Measurements from ENCODE around the gene RUSF1.

RUSF1 gene

GRCh38 chr16:31456988-31457360 is 51.2 kb downstream of the RUSF1 start:
- POLR2A ChIA-PET = interaction anchor here (2.2 kb wide), 1 partner anchor 14 kb away, joined by 11 read pairs; the partner anchor contains the start of gene ZNF843
- DNase-seq (ENCODE audit: extremely low spot score) = no peak
- CTCF ChIA-PET = no interaction called here
- no peak for TF ChIP-seq SUZ12 (IDR thresholded peaks at IDR 0.05)
- no peak for TF ChIP-seq HDGF (IDR thresholded peaks at IDR 0.05; ENCODE audit: borderline replicate concordance)
- TF ChIP-seq ELF4 (IDR thresholded peaks at IDR 0.05) = no peak
- no peak for TF ChIP-seq LEF1 (IDR thresholded peaks at IDR 0.05; ENCODE audit: borderline replicate concordance)
- no peak for TF ChIP-seq BHLHE40 (IDR thresholded peaks at IDR 0.05; ENCODE audit: borderline replicate concordance)

GRCh38 chr16:31455601-31456314 is 52.4 kb downstream of the RUSF1 start:
- no peak for DNase-seq (ENCODE audit: extremely low spot score)
- ChIA-PET CTCF (interaction anchor here (0.5 to 1.2 kb wide), 6 partner anchors 12 to 645 kb away, joined by 3 to 5 read pairs (median 4); partner anchors contain the start of gene ZNF843), POLR2A (interaction anchor here (1.0 kb wide), 2 partner anchors 16 to 53 kb away, joined by 3 read pairs; partner anchors contain the start of genes RUSF1 and TGFB1I1)
- TF ChIP-seq SUZ12 (IDR thresholded peaks at IDR 0.05) = no peak
- no peak for TF ChIP-seq PKNOX1 (IDR thresholded peaks at IDR 0.05)
- no peak for TF ChIP-seq L3MBTL2 (conservative IDR thresholded peaks at IDR 0.05)
- no peak for TF ChIP-seq ARNT (IDR thresholded peaks at IDR 0.05)
- TF ChIP-seq SP1 (IDR thresholded peaks at IDR 0.05) = no peak
- TF ChIP-seq ZNF384 (IDR thresholded peaks at IDR 0.05) = no peak
- TF ChIP-seq NFRKB (IDR thresholded peaks at IDR 0.05) = no peak
- TF ChIP-seq ELF4 (IDR thresholded peaks at IDR 0.05) = no peak
- TF ChIP-seq FOXK2 (IDR thresholded peaks at IDR 0.05) = no peak
- TF ChIP-seq HDGF (IDR thresholded peaks at IDR 0.05; ENCODE audit: borderline replicate concordance) = no peak
- no peak for TF ChIP-seq FOXM1 (IDR thresholded peaks at IDR 0.05; ENCODE audit: borderline replicate concordance)
- TF ChIP-seq BHLHE40 (IDR thresholded peaks at IDR 0.05; ENCODE audit: borderline replicate concordance) = no peak

- TF ChIP-seq ARNT (IDR thresholded peaks at IDR 0.05) (no peak), LEF1 (IDR thresholded peaks at IDR 0.05; ENCODE audit: borderline replicate concordance) (no peak), L3MBTL2 (conservative IDR thresholded peaks at IDR 0.05) (no peak), NFRKB (IDR thresholded peaks at IDR 0.05) (no peak), TARDBP (IDR thresholded peaks at IDR 0.05) (no peak), CTBP1 (IDR thresholded peaks at IDR 0.05; ENCODE audit: borderline replicate concordance) (no peak), SP1 (IDR thresholded peaks at IDR 0.05) (no peak)
- ChIA-PET POLR2A (interaction anchor here (0.7 to 3.5 kb wide), 5 partner anchors 11 to 336 kb away, joined by 3 to 20 read pairs (median 4); partner anchors contain the start of genes KAT8, TGFB1I1 and ZNF843), CTCF (interaction anchor here (0.9 to 1.0 kb wide), 2 partner anchors 11 to 311 kb away, joined by 3 read pairs; partner anchors contain the start of gene ZNF843)
- DNase-seq (ENCODE audit: extremely low spot score) = no peak
Observed at GRCh38 chr16:31453255-31454204, 54.7 kb downstream of the RUSF1 start.

GRCh38 chr16:31452631-31453106 is 55.5 kb downstream of the RUSF1 start:
- POLR2A ChIA-PET = interaction anchor here (0.6 to 3.5 kb wide), 6 partner anchors 10 to 335 kb away, joined by 3 to 20 read pairs (median 4); partner anchors contain the start of genes FUS, KAT8 and ZNF843
- CTCF ChIA-PET = interaction anchor here (0.9 to 1.0 kb wide), 2 partner anchors 10 to 310 kb away, joined by 3 read pairs; partner anchors contain the start of gene ZNF843
- TF ChIP-seq FOXA1 (IDR thresholded peaks at IDR 0.05) (no peak), CTBP1 (IDR thresholded peaks at IDR 0.05; ENCODE audit: borderline replicate concordance) (no peak), BHLHE40 (IDR thresholded peaks at IDR 0.05; ENCODE audit: borderline replicate concordance) (no peak), NFRKB (IDR thresholded peaks at IDR 0.05) (no peak), LEF1 (IDR thresholded peaks at IDR 0.05; ENCODE audit: borderline replicate concordance) (no peak), ELF4 (IDR thresholded peaks at IDR 0.05) (no peak), PKNOX1 (IDR thresholded peaks at IDR 0.05) (no peak), L3MBTL2 (conservative IDR thresholded peaks at IDR 0.05) (no peak), SUZ12 (IDR thresholded peaks at IDR 0.05) (no peak), ZNF384 (IDR thresholded peaks at IDR 0.05) (no peak), HDGF (IDR thresholded peaks at IDR 0.05; ENCODE audit: borderline replicate concordance) (no peak), FOXM1 (IDR thresholded peaks at IDR 0.05; ENCODE audit: borderline replicate concordance) (no peak), SP1 (IDR thresholded peaks at IDR 0.05) (no peak), ARNT (IDR thresholded peaks at IDR 0.05) (no peak), FOXK2 (IDR thresholded peaks at IDR 0.05) (no peak), TARDBP (IDR thresholded peaks at IDR 0.05) (no peak)
- no peak for DNase-seq (ENCODE audit: extremely low spot score)

- DNase-seq (ENCODE audit: extremely low spot score) = peak; percentile 70
- TF ChIP-seq CTBP1 (IDR thresholded peaks at IDR 0.05; ENCODE audit: borderline replicate concordance) (no peak), FOXA1 (IDR thresholded peaks at IDR 0.05) (no peak), ZNF384 (IDR thresholded peaks at IDR 0.05) (no peak), ARNT (IDR thresholded peaks at IDR 0.05) (no peak), FOXK2 (IDR thresholded peaks at IDR 0.05) (no peak)
- POLR2A ChIA-PET = interaction anchor here (1.1 to 3.5 kb wide), 5 partner anchors 8 to 272 kb away, joined by 3 to 20 read pairs (median 4); partner anchors contain the start of genes FUS and ZNF843
- CTCF ChIA-PET = interaction anchor here (0.7 to 1.4 kb wide), 5 partner anchors 9 to 510 kb away, joined by 3 to 10 read pairs (median 3); partner anchors contain the start of gene ZNF843
Observed at GRCh38 chr16:31451681-31452351, 56.4 kb downstream of the RUSF1 start.

Data from HEK293T (cell line).